ENCODE data around the gene SYVN1.

GRCh38 chr11:65131895-65132237 is 2.5 kb downstream of the SYVN1 start:
- TF ChIP-seq CTCF (IDR thresholded peaks at IDR 0.05) (no peak), POLR2AphosphoS5 (IDR thresholded peaks at IDR 0.05) (no peak)
